ENCODE results near the gene TXNL1.

GRCh38 chr18:56635007-56635406, 3.4 kb downstream of the TXNL1 start:
- no peak for TF ChIP-seq ZFP3 (CRISPR knock-in tag; IDR thresholded peaks at IDR 0.05)
- no peak for TF ChIP-seq ZFP30 (CRISPR knock-in tag; IDR thresholded peaks at IDR 0.05)
- no peak for TF ChIP-seq TCF4 (CRISPR knock-in tag; IDR thresholded peaks at IDR 0.05; ENCODE audit: borderline replicate concordance)
- no peak for TF ChIP-seq ZC3H10 (CRISPR knock-in tag; IDR thresholded peaks at IDR 0.05)
- no peak for TF ChIP-seq ZNF70 (CRISPR knock-in tag; IDR thresholded peaks at IDR 0.05)
- no peak for TF ChIP-seq TOX (CRISPR knock-in tag; IDR thresholded peaks at IDR 0.05; ENCODE audit: borderline replicate concordance)
- TF ChIP-seq ZNF8 (CRISPR knock-in tag; IDR thresholded peaks at IDR 0.05) = no peak
- no peak for TF ChIP-seq POU6F1 (CRISPR knock-in tag; IDR thresholded peaks at IDR 0.05; ENCODE audit: borderline replicate concordance, low read depth)
- no peak for TF ChIP-seq ZNF565 (CRISPR knock-in tag; conservative IDR thresholded peaks at IDR 0.05; ENCODE audit: low read depth)
- TF ChIP-seq CSDC2 (CRISPR knock-in tag; IDR thresholded peaks at IDR 0.05) = no peak

All from SK-N-SH treated with all-trans-retinoic acid at 6 μM for 48 hours (cell line).